SU-DHL-6 (cell line): ENCODE results near the gene ANAPC2.

ENCODE experiments used
- EZH2phosphoT487 ChIP-seq: fragments of 200-600 bp; sonication (generic), shearing (Covaris generic); conservative IDR thresholded peaks from 2 replicates; pipeline ENCODE4 v1.6.1; 2018; ENCODE audit warnings: mild to moderate bottlenecking, antibody characterized with exemption, low read length, moderate library complexity, mixed read lengths
- TF ChIP-seq, protein P1 (sequence below): fragments of 200-600 bp; sonication (generic); IDR thresholded peaks from one replicate; pipeline ENCODE4 v1.5.1; 2017; ENCODE audit warnings: antibody characterized with exemption, mild to moderate bottlenecking, low read length, moderate library complexity; ENCODE audit not compliant: insufficient read depth, poor library complexity, severe bottlenecking

DNA sequence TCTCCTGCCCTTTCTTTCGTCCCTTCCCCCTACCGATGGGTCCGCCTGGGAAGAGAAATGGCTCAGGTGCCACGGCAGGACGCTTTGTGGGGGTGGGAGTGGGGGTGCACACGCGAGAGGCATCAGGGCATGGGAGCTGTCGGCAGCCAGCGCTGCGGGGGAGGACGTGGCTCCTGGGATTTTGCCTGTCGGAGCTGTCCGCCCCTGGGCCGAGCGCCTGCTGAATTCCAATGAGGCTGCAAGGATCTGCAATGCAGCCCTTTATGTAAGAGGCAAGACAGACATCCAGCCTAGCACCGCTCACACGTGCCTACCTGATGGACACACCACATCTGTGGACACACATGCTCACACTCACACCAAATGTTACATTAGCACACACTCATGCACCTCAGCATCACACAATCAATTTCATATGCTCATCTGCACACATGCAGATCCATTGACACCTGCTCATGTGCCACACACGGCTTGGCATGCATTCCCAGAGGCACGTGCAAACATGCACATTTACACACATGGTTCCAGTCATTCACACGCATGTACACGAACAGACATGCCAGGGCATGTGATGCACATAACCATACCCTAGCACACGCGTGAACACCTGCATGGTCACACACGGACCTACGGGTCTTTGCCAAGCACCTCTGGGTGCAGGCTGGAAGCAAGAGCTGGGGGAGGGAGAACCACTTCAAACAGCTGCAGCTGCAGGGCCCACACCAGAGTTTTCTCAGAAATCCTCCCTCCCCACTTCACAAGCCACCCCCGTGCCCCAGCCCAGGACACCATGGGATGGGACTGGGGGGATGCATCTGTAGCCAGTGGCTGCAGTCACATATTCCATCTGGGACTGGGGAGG lies 48.0 kb downstream of the ANAPC2 start:
- TF ChIP-seq, protein P1, sequence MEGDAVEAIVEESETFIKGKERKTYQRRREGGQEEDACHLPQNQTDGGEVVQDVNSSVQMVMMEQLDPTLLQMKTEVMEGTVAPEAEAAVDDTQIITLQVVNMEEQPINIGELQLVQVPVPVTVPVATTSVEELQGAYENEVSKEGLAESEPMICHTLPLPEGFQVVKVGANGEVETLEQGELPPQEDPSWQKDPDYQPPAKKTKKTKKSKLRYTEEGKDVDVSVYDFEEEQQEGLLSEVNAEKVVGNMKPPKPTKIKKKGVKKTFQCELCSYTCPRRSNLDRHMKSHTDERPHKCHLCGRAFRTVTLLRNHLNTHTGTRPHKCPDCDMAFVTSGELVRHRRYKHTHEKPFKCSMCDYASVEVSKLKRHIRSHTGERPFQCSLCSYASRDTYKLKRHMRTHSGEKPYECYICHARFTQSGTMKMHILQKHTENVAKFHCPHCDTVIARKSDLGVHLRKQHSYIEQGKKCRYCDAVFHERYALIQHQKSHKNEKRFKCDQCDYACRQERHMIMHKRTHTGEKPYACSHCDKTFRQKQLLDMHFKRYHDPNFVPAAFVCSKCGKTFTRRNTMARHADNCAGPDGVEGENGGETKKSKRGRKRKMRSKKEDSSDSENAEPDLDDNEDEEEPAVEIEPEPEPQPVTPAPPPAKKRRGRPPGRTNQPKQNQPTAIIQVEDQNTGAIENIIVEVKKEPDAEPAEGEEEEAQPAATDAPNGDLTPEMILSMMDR: no peak
- TF ChIP-seq EZH2phosphoT487: no peak
